Measurements from ENCODE around the gene ADM2.

The ADM2 gene

GRCh38 chr22:50467773-50468440, 13.4 kb upstream of the ADM2 start:
- no peak for DNase-seq (ENCODE audit: low read depth)

- DNase-seq (ENCODE audit: low read depth): no peak
Observed at GRCh38 chr22:50468626-50469025, 12.7 kb upstream of the ADM2 start.

- no peak for DNase-seq (ENCODE audit: low read depth)
Observed at GRCh38 chr22:50469377-50470305, 11.7 kb upstream of the ADM2 start.

GRCh38 chr22:50470491-50470890, 10.9 kb upstream of the ADM2 start:
- DNase-seq (ENCODE audit: low read depth): no peak

- no peak for DNase-seq (ENCODE audit: low read depth)
Observed at GRCh38 chr22:50471197-50471847, 10.0 kb upstream of the ADM2 start.

- no peak for DNase-seq (ENCODE audit: low read depth)
Observed at GRCh38 chr22:50471962-50472361, 9.4 kb upstream of the ADM2 start.

- DNase-seq (ENCODE audit: low read depth): no peak
Observed at GRCh38 chr22:50473088-50473487, 8.3 kb upstream of the ADM2 start.

- peak; percentile 56 for DNase-seq (ENCODE audit: low read depth)
Observed at GRCh38 chr22:50473855-50474671, 7.3 kb upstream of the ADM2 start.

- peak; percentile 82 for DNase-seq (ENCODE audit: low read depth)
Observed at GRCh38 chr22:50474710-50475651, 6.4 kb upstream of the ADM2 start, which contains the start of gene SBF1. Gene SBF1 (minus strand): TSS chr22:50475035. CDS start chr22:50474840, 195 bp downstream.

DNA sequence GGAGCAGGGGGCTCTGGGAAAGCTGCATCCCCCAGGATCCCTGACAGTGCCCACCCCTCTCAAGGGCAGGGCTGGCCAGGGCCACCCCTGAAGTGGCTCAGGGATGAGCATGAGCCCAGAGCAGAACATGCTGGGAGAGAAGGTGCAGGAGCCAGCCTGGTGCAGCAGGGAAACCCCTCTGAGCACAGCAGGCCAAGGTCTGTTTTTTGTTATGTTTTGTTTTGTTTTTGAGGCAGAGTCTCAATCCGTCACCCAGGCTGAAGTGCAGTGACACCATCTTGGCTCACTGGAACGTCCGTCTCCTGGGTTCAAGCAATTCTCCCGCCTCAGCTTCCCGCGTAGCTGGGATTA, 5.7 kb upstream of the ADM2 start:
- no peak for DNase-seq (ENCODE audit: low read depth)

- no peak for DNase-seq (ENCODE audit: low read depth)
Observed at GRCh38 chr22:50476868-50477267, 4.5 kb upstream of the ADM2 start.

DNA sequence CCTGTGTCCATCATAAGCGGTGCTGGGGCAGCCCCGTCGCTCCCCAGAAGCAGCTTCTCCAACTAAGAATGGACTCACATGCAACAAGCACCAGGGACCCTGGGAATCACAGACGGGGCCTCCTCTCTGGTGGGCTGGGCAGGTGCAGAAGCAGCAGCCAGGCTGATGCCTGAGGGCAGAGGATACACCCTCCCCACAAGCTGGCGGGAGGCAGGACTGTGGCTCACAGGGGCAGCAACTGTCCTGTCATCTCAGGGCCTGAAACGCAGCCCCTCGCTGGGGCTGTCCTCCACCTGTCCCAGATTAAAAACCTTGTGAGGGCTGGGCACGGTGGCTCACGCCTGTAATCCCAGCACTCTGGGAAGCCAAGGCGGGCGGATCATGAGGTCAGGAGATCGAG, 3.4 kb upstream of the ADM2 start:
- no peak for DNase-seq (ENCODE audit: low read depth)

DNA sequence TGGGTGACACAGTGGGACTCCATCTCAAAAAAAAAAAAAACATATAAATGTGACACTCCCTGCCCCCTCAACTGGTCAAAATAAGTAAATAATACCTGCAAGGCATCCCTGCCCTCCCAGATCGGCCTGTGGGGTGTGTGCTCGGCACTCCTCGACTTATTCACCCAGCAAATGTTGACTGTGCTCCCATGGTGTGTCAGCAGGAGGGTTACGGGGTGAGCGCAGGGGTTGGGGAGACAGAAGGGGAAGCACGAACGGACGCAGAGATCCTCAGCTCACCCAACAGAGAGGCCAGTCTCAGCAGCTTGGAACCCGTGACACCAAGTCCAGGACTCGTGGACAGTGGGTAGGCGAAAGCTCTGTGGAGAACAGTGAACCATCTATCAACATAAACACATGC, 1.6 kb upstream of the ADM2 start:
- DNase-seq (ENCODE audit: low read depth): no peak

GRCh38 chr22:50481045-50481439, 301 bp upstream of the ADM2 start:
- DNase-seq (ENCODE audit: low read depth): no peak

GRCh38 chr22:50482107-50483074, 1.0 kb downstream of the ADM2 start:
- DNase-seq (ENCODE audit: low read depth): no peak

GRCh38 chr22:50483106-50483505, 1.8 kb downstream of the ADM2 start:
- no peak for DNase-seq (ENCODE audit: low read depth)

GRCh38 chr22:50483556-50483955, 2.2 kb downstream of the ADM2 start:
- no peak for DNase-seq (ENCODE audit: low read depth)

- no peak for DNase-seq (ENCODE audit: low read depth)
Observed at GRCh38 chr22:50483977-50484853, 2.9 kb downstream of the ADM2 start.

All from fibroblast of gingiva (primary cell).